ENCODE data around the gene CDC42SE2. TPM values are rescaled to one million over a fixed set of nuclear protein-coding genes. Genes with fewer than 3 reads are reported as not detected.

Gene CDC42SE2
- total RNA-seq, 1 experiment from 2014 or later = 23.2 TPM

DNA sequence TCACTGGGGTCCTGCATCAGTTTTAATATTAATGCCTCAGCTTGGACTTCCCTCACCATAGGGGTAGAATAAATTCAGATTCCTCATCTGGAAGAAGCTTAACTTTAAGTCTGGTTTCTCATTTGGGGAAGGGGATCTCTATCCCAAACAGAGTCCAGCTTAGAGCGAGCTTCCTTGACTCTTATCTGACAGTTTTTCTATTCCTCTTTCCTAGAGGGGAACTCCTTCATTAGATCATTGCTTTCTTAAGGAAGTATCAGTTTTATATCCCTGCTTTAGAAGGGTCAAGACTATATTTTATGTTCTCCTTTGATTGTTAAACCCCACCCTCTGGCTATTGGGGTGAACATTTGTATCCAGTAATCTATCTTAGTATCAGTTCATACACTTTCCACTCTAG, 24.2 kb upstream of the CDC42SE2 start:
- H3K4me2 ChIP-seq (ENCODE audit: insufficient read depth, insufficient read length, low read length) = no peak overlapping the region
- H2BK20ac ChIP-seq (ENCODE audit: low read depth, low read length, poor library complexity, severe bottlenecking) = no peak overlapping the region
- H4K20me1 ChIP-seq (ENCODE audit: control insufficient read depth, insufficient read depth, insufficient read length) = no peaks in the 10 kb centered on the region
- H4K91ac ChIP-seq (ENCODE audit: insufficient read length, low read depth, low read length) = no peak overlapping the region
- WGBS (ENCODE audit: extremely low coverage, insufficient read length, low lambda C conversion rate) = no CpG with 5 or more reads among the region's 1 CpG
- no peak overlapping the region for H3K4ac ChIP-seq (ENCODE audit: low read depth, low read length)
- no peak overlapping the region for H3K27ac ChIP-seq (ENCODE audit: insufficient read length, low read depth, low read length)
- H3K56ac ChIP-seq (ENCODE audit: insufficient read length, low read depth, low read length) = no peak overlapping the region
- no peak overlapping the region for H2AK5ac ChIP-seq (ENCODE audit: insufficient read length, low read length)
- H3K4me3 Mint-ChIP-seq = no peak overlapping the region
- no peak overlapping the region for H2BK5ac ChIP-seq (ENCODE audit: insufficient read length, low read length)
- no peak overlapping the region for H3K18ac ChIP-seq (ENCODE audit: insufficient read length, low read depth, low read length)
- H3K4me1 Mint-ChIP-seq = no peaks in the 10 kb centered on the region
- no peak overlapping the region for H3K9ac ChIP-seq (ENCODE audit: extremely low read depth, insufficient read length, low read length)
- H3T11ph ChIP-seq (ENCODE audit: low read length) = no peak overlapping the region
- no peak overlapping the region for H3K23ac ChIP-seq (ENCODE audit: insufficient read length, low read depth, low read length)
- H4K8ac ChIP-seq (replicated peaks; ENCODE audit: insufficient read length, low read depth, low read length) = no peak overlapping the region
- H3K79me2 ChIP-seq (ENCODE audit: insufficient read depth, low read length) = no peaks in the 10 kb centered on the region
- TF ChIP-seq CTCF (conservative IDR thresholded peaks at IDR 0.05) = no peak
- H3K23me2 ChIP-seq (ENCODE audit: insufficient read length, low read depth, low read length, poor library complexity, severe bottlenecking) = no peaks in the 10 kb centered on the region
- H3K9me3 ChIP-seq (ENCODE audit: control insufficient read depth, low read depth, low read length) = no peaks in the 10 kb centered on the region
- no peaks in the 10 kb centered on the region for H3K4me1 ChIP-seq (ENCODE audit: insufficient read depth, low read length)
- DNase-seq = no peak
- H2BK12ac ChIP-seq (ENCODE audit: insufficient read length, low read depth, low read length) = no peak overlapping the region
- H3K9me3 Mint-ChIP-seq = no peaks in the 10 kb centered on the region
- no peak overlapping the region for H2BK120ac ChIP-seq (ENCODE audit: low read depth, low read length, poor library complexity, severe bottlenecking)
- no peaks in the 10 kb centered on the region; the same call in 1 of the 2 replicates for H3K27me3 Mint-ChIP-seq (ENCODE audit: low read depth)
- H3K27ac Mint-ChIP-seq = no peak overlapping the region
- H3K27me3 ChIP-seq (ENCODE audit: insufficient read depth, low read length) = no peaks in the 10 kb centered on the region
- H2AFZ ChIP-seq (ENCODE audit: low read length) = no peak overlapping the region
- no peak overlapping the region for H4K5ac ChIP-seq (ENCODE audit: insufficient read length, low read depth, low read length)
- H3K14ac ChIP-seq (ENCODE audit: insufficient read depth, low read length) = no peak overlapping the region
- H3K79me1 ChIP-seq (ENCODE audit: insufficient read depth, low read depth, low read length, poor library complexity, severe bottlenecking) = no peaks in the 10 kb centered on the region
- no peak overlapping the region for H2BK15ac ChIP-seq (ENCODE audit: low read depth, low read length)
- H3K36me3 Mint-ChIP-seq (ENCODE audit: insufficient read depth in 1 of 3, low read depth in 3 of 3) = no peaks in the 10 kb centered on the region
